ENCODE results near the gene F2R. TPM values are rescaled to one million over a fixed set of nuclear protein-coding genes. Genes with fewer than 3 reads are reported as not detected.

The F2R gene
- total and polyA plus RNA-seq, 10 of the 15 experiments (the other 5 are each of a cell fraction or from before 2014, with no cell fraction given) = 1.8 to 75.4 (median 8.0) TPM

DNA sequence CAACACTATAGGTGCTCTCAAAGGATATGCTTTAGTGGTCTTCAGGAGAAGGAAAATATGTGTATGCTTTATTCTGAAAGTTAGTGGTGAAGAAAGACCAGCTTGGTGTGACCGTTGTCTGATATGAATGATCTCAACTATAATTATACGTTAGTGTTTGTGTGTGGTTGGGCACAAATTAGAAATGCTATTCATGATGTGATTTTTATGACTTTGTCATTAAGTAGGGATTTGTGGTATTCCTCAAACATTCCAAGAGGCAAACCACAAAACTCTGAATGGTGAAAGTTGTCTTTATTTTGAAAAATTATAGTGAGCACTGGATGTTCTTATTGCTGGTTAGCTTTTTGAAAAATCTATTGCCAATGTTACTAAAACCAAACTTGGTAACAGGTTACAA lies 6.2 kb upstream of the F2R start:
- BruUV-seq (replicated peaks) = no TSS peak
- ChIA-PET CTCF (interaction anchor here (0.6 to 10.7 kb wide), 4 partner anchors 29 to 108 kb away, joined by 3 to 122 read pairs (median 4); no protein-coding TSS in a partner anchor), SMC1A (ENCODE audit: uncharacterized antibody, unreplicated experiment) (interaction anchor here (1.1 to 14.6 kb wide), 5 partner anchors 15 to 65 kb away, joined by 3 to 136 read pairs (median 5); no protein-coding TSS in a partner anchor), POLR2A (no interaction called here), RAD21 (ENCODE audit: unreplicated experiment) (interaction anchor here (3.5 kb wide), 1 partner anchor 65 kb away, joined by 13 read pairs; no protein-coding TSS in a partner anchor)
- Histone ChIP-seq H3K36me3 (ENCODE audit: control insufficient read depth in 2 of 2, insufficient read depth in 2 of 2, low read length in 1 of 2) (no peaks in the 10 kb centered on the region; a peak in 1 of 4 replicates), H3K27ac (ENCODE audit: control insufficient read depth, insufficient read depth) (no peak overlapping the region), H3K4me1 (ENCODE audit: control insufficient read depth, insufficient read depth, low read length) (peaks cover 4% of the 10 kb centered on the region), H2AFZ (ENCODE audit: control insufficient read depth, low read depth, low read length) (no peak overlapping the region), H4K20me1 (ENCODE audit: control insufficient read depth, insufficient read depth) (no peaks in the 10 kb centered on the region), H3K9me3 (replicated peaks; ENCODE audit: control insufficient read depth, insufficient read depth, low read length) (no peaks in the 10 kb centered on the region; the same call in 1 of the 3 replicates), H3K9ac (ENCODE audit: control insufficient read depth, insufficient read depth, low read length) (no peak overlapping the region), H3K4me3 (no peak overlapping the region), H3K4me2 (ENCODE audit: control insufficient read depth, insufficient read depth) (no peak overlapping the region), H3K27me3 (replicated peaks in 1 of 2; ENCODE audit: control insufficient read depth in 2 of 2, insufficient read depth in 2 of 2, low read length in 1 of 2) (peaks cover 0 to 2% of the 10 kb centered on the region in 2 experiments; a peak in 1 of 4 replicates), H3K79me2 (ENCODE audit: control insufficient read depth, insufficient read depth, low read length) (no peaks in the 10 kb centered on the region)
- FAIRE-seq = no peak
- DNase-seq (ENCODE audit: low read depth, low spot score) = no peak
- ATAC-seq = peak; percentile 46
- in situ Hi-C loops (cut with MboI) (no loop called here), intact Hi-C loops (cut with micrococcal nuclease; ENCODE audit: unreplicated experiment) (no loop called here)
- 66% methylated on average over 2 of the region's 2 CpGs for WGBS (ENCODE audit: insufficient coverage, insufficient replicate concordance, low lambda C conversion rate, missing lambda C conversion rate)
- TF ChIP-seq NFIC (IDR thresholded peaks at IDR 0.05; ENCODE audit: low read depth, low read length) (peak; percentile 54; the same call in 1 of the 2 replicates), SIN3A (IDR thresholded peaks at IDR 0.05; ENCODE audit: low read depth, low read length) (no peak), HCFC1 (IDR thresholded peaks at IDR 0.05; ENCODE audit: low read length) (no peak), ZBTB4 (CRISPR knock-in tag; IDR thresholded peaks at IDR 0.05) (no peak), KAT2A (conservative IDR thresholded peaks at IDR 0.05; ENCODE audit: control insufficient read depth, low read depth, low read length) (no peak), REST (IDR thresholded peaks at IDR 0.05; ENCODE audit: low read depth, low read length) (no peak), NR2C1 (IDR thresholded peaks at IDR 0.05) (no peak), ZBTB33 (IDR thresholded peaks at IDR 0.05) (no peak), JUND (IDR thresholded peaks at IDR 0.05; ENCODE audit: low read depth, low read length) (no peak), NBN (IDR thresholded peaks at IDR 0.05) (no peak), BHLHE40 (IDR thresholded peaks at IDR 0.05; ENCODE audit: borderline replicate concordance in 1 of 2, low read depth in 2 of 2, low read length in 1 of 2) (no peak), RUNX3 (IDR thresholded peaks at IDR 0.05; ENCODE audit: low read length) (peak; percentile 52; the same call in 1 of the 2 replicates), EGR1 (IDR thresholded peaks at IDR 0.05; ENCODE audit: borderline replicate concordance in 1 of 2, low read depth in 2 of 2, low read length in 2 of 2) (no peak), HDAC2 (IDR thresholded peaks at IDR 0.05) (no peak)
- TF ChIP-seq, protein P1, sequence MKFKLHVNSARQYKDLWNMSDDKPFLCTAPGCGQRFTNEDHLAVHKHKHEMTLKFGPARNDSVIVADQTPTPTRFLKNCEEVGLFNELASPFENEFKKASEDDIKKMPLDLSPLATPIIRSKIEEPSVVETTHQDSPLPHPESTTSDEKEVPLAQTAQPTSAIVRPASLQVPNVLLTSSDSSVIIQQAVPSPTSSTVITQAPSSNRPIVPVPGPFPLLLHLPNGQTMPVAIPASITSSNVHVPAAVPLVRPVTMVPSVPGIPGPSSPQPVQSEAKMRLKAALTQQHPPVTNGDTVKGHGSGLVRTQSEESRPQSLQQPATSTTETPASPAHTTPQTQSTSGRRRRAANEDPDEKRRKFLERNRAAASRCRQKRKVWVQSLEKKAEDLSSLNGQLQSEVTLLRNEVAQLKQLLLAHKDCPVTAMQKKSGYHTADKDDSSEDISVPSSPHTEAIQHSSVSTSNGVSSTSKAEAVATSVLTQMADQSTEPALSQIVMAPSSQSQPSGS (IDR thresholded peaks at IDR 0.05; ENCODE audit: low read length) = no peak
